HG03097 (cell line): ENCODE data around the gene IL22RA1.

Experiments used
- ATAC-seq: cut with Tn5 transposase; IDR thresholded peaks from one replicate; pipeline ENCODE4 v1.9.1; 2021; ENCODE audit not compliant: unreplicated experiment, low FRiP score

The IL22RA1 gene

DNA sequence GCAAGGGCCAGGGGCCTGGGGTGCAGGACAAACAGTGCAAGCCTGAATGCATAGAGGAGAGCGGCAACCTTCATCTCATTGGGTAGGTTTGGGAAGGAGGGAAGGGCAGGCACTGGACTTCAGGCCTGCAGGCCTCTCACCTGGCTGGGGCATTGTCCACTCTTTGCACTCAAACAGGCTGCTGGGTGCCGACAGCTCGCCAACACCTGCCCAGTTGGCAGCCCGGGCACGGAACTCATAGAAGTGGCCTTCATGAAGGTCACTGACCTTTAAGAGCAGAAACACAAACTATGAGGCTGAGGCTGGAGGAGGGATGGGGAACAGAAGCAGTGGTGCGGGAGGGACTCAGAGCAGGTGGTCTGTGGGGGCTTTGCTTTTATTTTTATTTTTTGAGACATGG is 61.8 kb downstream of the IL22RA1 start:
- no peak for ATAC-seq

GRCh38 chr1:24080131-24080530 is 62.8 kb downstream of the IL22RA1 start:
- ATAC-seq = no peak

DNA sequence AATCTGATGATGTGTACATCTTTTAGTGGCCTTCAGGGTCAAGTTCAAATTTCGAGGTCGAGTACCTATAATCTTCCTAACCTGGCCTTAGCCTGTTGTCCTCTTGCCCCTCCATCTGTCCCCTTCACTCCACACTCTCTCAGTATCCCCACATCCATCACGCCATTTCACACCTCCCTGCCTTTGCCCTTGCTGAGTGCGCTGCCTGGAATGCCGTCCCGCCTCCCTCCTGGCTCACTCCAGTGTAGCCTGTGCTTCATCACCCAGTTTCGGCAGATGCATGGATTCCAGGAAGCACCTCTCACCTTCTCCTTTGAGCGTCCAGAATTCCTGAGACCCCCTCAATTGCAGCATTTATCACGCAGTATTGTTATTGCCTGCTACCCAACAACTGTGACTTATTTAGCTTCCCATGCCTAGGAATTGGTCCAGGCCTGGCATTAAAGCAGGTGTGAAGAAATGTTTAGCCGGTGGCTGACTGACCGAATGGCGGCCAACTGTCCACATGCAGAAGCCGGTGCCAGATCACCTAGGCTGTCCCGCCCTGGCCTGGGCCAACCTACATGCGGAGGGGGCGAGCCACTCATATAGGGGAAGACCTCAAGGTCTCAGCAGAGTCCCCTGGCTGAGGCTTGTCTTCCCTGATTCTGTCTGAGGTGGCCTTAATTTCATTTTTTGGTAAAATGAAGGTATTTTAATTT is 65.5 kb downstream of the IL22RA1 start:
- no peak for ATAC-seq

DNA sequence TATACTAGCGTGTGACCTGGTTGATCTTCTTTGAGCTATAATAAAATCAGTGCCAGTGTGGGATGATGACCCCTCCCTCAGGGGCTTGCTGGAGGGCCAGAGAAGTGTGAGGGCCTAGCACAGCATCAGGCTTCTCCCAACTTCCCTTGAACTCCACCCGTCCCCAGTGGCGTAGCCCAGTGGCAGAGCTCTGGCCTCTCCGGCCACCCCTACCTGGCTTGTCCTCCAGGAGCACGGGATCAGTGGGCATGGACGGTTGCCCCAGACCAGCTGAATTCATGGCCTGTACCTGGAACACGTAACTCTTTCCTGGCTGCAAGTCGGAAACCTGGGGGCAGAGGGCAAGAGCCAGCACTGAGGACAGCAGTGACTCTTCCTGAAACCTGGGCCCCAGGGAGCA is 67.0 kb downstream of the IL22RA1 start:
- no peak for ATAC-seq

GRCh38 chr1:24075590-24075854 is 67.4 kb downstream of the IL22RA1 start:
- ATAC-seq = no peak

DNA sequence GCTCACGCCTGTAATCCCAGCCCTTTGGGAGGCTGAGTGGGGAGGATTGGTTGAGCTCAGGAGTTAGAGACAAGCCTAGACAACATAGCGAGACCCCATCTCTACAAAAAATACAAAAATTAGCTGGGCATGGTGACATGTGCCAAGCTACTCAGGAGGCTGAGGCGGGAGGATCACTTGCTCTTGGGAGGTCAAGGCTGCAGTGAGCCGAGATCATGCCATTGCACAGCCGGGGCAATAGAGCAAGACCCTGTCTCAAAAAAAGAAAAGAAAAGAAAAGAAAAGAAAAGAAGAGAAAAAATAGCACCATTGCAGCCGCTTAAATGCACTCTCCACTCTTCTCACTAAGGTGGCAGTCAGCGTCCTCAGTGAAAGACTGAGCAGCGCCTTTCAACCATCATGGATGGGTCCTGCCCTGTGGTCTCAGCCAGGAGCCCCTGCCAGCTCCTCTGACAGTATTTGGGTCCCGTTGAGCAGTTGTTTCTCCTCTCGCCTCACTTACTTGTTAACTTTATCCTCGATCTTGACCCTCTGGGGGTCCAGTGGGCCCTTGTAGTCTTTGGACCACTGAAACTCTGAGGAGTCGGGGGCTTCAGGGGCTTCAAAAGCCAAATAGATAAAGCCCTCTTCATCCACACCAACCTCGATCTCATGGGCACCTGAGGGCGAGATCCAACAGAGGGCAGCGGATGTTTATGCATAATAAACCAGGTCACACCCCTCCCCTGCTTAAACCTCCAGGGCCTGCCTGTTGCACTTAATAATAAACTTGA is 67.9 kb downstream of the IL22RA1 start:
- ATAC-seq = no peak

GRCh38 chr1:24074196-24074595 is 68.7 kb downstream of the IL22RA1 start:
- no peak for ATAC-seq

DNA sequence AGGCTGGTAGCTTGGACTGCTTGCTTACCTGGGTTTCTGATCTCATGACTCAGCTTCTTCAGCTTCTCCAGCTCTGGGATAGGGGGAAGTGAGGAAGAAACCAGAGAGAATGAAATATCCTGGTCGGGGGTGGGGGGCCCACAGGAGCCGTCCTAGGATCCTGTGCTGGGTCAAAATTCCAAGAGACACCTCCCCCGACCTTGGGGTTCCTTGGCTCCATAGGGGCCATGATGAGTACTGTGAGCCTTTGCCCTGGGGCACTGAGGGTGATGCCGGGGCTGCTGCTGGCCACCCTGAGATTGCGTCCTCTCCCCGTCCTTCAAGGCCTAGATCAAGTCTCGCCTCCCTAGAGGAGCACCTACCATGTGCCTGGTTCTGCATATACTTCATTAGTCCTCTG is 71.0 kb downstream of the IL22RA1 start:
- ATAC-seq = no peak

- ATAC-seq = no peak
Observed at GRCh38 chr1:24070821-24071393, 72.0 kb downstream of the IL22RA1 start.

GRCh38 chr1:24069817-24070216 is 73.1 kb downstream of the IL22RA1 start:
- ATAC-seq = no peak
